Measurements from ENCODE around the gene PSMC3.

The PSMC3 gene

GRCh38 chr11:47431356-47432083 lies 5.3 kb upstream of the PSMC3 start:
- TF ChIP-seq SIN3A (IDR thresholded peaks at IDR 0.05; ENCODE audit: borderline replicate concordance, insufficient read depth, low read length) (no peak), REST (IDR thresholded peaks at IDR 0.05; ENCODE audit: insufficient read depth in 1 of 2, low read depth in 2 of 2, low read length in 2 of 2) (no peak), FOXP2 (optimal IDR thresholded peaks at IDR 0.05; ENCODE audit: borderline replicate concordance, extremely low read depth, extremely low read length, insufficient read depth) (no peak), POLR2AphosphoS5 (IDR thresholded peaks at IDR 0.05; ENCODE audit: low read depth, low read length) (no peak), TAF1 (IDR thresholded peaks at IDR 0.05; ENCODE audit: borderline replicate concordance, insufficient read depth, low read length) (no peak)

GRCh38 chr11:47430524-47430923 lies 4.3 kb upstream of the PSMC3 start:
- no peak for TF ChIP-seq TAF1 (IDR thresholded peaks at IDR 0.05; ENCODE audit: borderline replicate concordance, insufficient read depth, low read length)
- no peak for TF ChIP-seq FOXP2 (optimal IDR thresholded peaks at IDR 0.05; ENCODE audit: borderline replicate concordance, extremely low read depth, extremely low read length, insufficient read depth)
- no peak for TF ChIP-seq REST (IDR thresholded peaks at IDR 0.05; ENCODE audit: insufficient read depth in 1 of 2, low read depth in 2 of 2, low read length in 2 of 2)
- TF ChIP-seq SIN3A (IDR thresholded peaks at IDR 0.05; ENCODE audit: borderline replicate concordance, insufficient read depth, low read length), result no peak
- no peak for TF ChIP-seq POLR2AphosphoS5 (IDR thresholded peaks at IDR 0.05; ENCODE audit: low read depth, low read length)

GRCh38 chr11:47425611-47426010 lies 628 bp downstream of the PSMC3 start:
- TF ChIP-seq SIN3A (IDR thresholded peaks at IDR 0.05; ENCODE audit: borderline replicate concordance, insufficient read depth, low read length) (no peak), TAF1 (IDR thresholded peaks at IDR 0.05; ENCODE audit: borderline replicate concordance, insufficient read depth, low read length) (no peak), POLR2AphosphoS5 (IDR thresholded peaks at IDR 0.05; ENCODE audit: low read depth, low read length) (no peak), REST (IDR thresholded peaks at IDR 0.05; ENCODE audit: insufficient read depth in 1 of 2, low read depth in 2 of 2, low read length in 2 of 2) (no peak), FOXP2 (optimal IDR thresholded peaks at IDR 0.05; ENCODE audit: borderline replicate concordance, extremely low read depth, extremely low read length, insufficient read depth) (no peak)

GRCh38 chr11:47418454-47419259 lies 7.6 kb downstream of the PSMC3 start:
- TF ChIP-seq TAF1 (IDR thresholded peaks at IDR 0.05; ENCODE audit: borderline replicate concordance, insufficient read depth, low read length), result no peak
- TF ChIP-seq FOXP2 (optimal IDR thresholded peaks at IDR 0.05; ENCODE audit: borderline replicate concordance, extremely low read depth, extremely low read length, insufficient read depth), result no peak
- no peak for TF ChIP-seq REST (IDR thresholded peaks at IDR 0.05; ENCODE audit: insufficient read depth in 1 of 2, low read depth in 2 of 2, low read length in 2 of 2)
- TF ChIP-seq POLR2AphosphoS5 (IDR thresholded peaks at IDR 0.05; ENCODE audit: low read depth, low read length), result no peak; the same call in 1 of the 2 replicates
- TF ChIP-seq SIN3A (IDR thresholded peaks at IDR 0.05; ENCODE audit: borderline replicate concordance, insufficient read depth, low read length), result no peak
